ENCODE results near the gene HOXB7. TPM values are rescaled to one million over a fixed set of nuclear protein-coding genes. Genes with fewer than 3 reads are reported as not detected.

HOXB7 gene
- total and polyA plus RNA-seq, 10 of the 15 experiments (the other 5 are each of a cell fraction or from before 2014, with no cell fraction given), result 2.8 to 7.4 (median 4.2) TPM

DNA sequence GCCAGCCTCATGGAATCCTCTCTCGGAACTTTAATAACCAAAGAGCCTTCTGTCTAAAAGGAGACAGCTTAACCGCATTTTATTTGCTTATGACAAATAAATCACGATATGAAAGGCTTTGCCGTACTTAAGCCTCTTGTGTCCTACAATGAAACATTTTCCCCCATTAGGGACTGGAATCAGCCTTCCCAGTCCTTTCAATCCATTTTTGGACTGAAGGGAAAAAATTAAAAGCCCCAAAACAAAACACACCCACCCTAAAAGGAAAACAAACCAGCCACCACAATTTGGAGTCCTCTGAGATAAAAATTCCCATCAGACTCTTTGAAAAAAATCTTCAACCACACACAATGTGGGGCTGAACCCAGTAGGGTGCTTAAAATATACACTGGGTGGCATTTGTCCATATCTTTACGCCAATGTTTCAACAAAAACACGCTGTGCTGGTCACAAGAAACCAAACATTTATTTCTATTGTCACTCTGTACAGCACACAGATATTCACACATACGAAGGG is 35.7 kb downstream of the HOXB7 start:
- ChIA-PET RAD21 (ENCODE audit: unreplicated experiment) (interaction anchor here (1.0 kb wide), 2 partner anchors 28 to 62 kb away, joined by 3 read pairs; no protein-coding TSS in a partner anchor), CTCF (interaction anchor here (0.5 kb wide), 1 partner anchor 489 kb away, joined by 3 read pairs; no protein-coding TSS in a partner anchor), POLR2A (no interaction called here), SMC1A (ENCODE audit: uncharacterized antibody, unreplicated experiment) (interaction anchor here (1.0 to 1.3 kb wide), 6 partner anchors 9 to 141 kb away, joined by 3 to 7 read pairs (median 4); no protein-coding TSS in a partner anchor)
- DNase-seq (ENCODE audit: low read depth, low spot score) (no peak), ATAC-seq (no peak), FAIRE-seq (no peak)
- Histone ChIP-seq H3K27ac (ENCODE audit: control insufficient read depth, insufficient read depth) (no peak overlapping the region), H3K79me2 (ENCODE audit: control insufficient read depth, insufficient read depth, low read length) (peaks cover 7% of the 10 kb centered on the region), H3K9me3 (replicated peaks; ENCODE audit: control insufficient read depth, insufficient read depth, low read length) (no peaks in the 10 kb centered on the region), H2AFZ (ENCODE audit: control insufficient read depth, low read depth, low read length) (no peak overlapping the region), H3K4me2 (ENCODE audit: control insufficient read depth, insufficient read depth) (no peak overlapping the region), H3K4me3 (no peak overlapping the region), H3K9ac (ENCODE audit: control insufficient read depth, insufficient read depth, low read length) (no peak overlapping the region), H3K36me3 (ENCODE audit: control insufficient read depth in 2 of 2, insufficient read depth in 2 of 2, low read length in 1 of 2) (no peaks in the 10 kb centered on the region), H3K4me1 (ENCODE audit: control insufficient read depth, insufficient read depth, low read length) (peaks cover 13% of the 10 kb centered on the region), H3K27me3 (replicated peaks in 1 of 2; ENCODE audit: control insufficient read depth in 2 of 2, insufficient read depth in 2 of 2, low read length in 1 of 2) (no peaks in the 10 kb centered on the region), H4K20me1 (ENCODE audit: control insufficient read depth, insufficient read depth) (no peaks in the 10 kb centered on the region)
- in situ Hi-C loops (cut with MboI), result no loop called here
- TF ChIP-seq ZNF24 (IDR thresholded peaks at IDR 0.05) (no peak), RAD21 (IDR thresholded peaks at IDR 0.05; ENCODE audit: insufficient read depth, low read depth, low read length) (no peak), FOXK2 (IDR thresholded peaks at IDR 0.05) (no peak), LARP7 (IDR thresholded peaks at IDR 0.05) (no peak), ZNF622 (IDR thresholded peaks at IDR 0.05) (no peak), MYB (IDR thresholded peaks at IDR 0.05; ENCODE audit: borderline replicate concordance, low read depth, low read length) (no peak), RUNX3 (IDR thresholded peaks at IDR 0.05; ENCODE audit: low read length) (no peak), YBX1 (IDR thresholded peaks at IDR 0.05) (no peak), MTA2 (IDR thresholded peaks at IDR 0.05; ENCODE audit: low read depth) (no peak), SPI1 (IDR thresholded peaks at IDR 0.05; ENCODE audit: borderline replicate concordance, insufficient read depth, low read depth, low read length) (no peak), IRF4 (IDR thresholded peaks at IDR 0.05; ENCODE audit: low read depth, low read length) (no peak), HCFC1 (IDR thresholded peaks at IDR 0.05; ENCODE audit: low read length) (no peak), TARDBP (IDR thresholded peaks at IDR 0.05; ENCODE audit: borderline replicate concordance) (no peak), SREBF2 (IDR thresholded peaks at IDR 0.05; ENCODE audit: low read length) (no peak), PAX5 (IDR thresholded peaks at IDR 0.05; ENCODE audit: borderline replicate concordance, low read depth, low read length) (no peak), CBFB (IDR thresholded peaks at IDR 0.05; ENCODE audit: low read depth) (no peak)
- TF ChIP-seq, protein P1, sequence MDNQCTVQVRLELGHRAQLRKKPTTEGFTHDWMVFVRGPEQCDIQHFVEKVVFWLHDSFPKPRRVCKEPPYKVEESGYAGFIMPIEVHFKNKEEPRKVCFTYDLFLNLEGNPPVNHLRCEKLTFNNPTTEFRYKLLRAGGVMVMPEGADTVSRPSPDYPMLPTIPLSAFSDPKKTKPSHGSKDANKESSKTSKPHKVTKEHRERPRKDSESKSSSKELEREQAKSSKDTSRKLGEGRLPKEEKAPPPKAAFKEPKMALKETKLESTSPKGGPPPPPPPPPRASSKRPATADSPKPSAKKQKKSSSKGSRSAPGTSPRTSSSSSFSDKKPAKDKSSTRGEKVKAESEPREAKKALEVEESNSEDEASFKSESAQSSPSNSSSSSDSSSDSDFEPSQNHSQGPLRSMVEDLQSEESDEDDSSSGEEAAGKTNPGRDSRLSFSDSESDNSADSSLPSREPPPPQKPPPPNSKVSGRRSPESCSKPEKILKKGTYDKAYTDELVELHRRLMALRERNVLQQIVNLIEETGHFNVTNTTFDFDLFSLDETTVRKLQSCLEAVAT (IDR thresholded peaks at IDR 0.05), result no peak
- TF ChIP-seq, protein P2, sequence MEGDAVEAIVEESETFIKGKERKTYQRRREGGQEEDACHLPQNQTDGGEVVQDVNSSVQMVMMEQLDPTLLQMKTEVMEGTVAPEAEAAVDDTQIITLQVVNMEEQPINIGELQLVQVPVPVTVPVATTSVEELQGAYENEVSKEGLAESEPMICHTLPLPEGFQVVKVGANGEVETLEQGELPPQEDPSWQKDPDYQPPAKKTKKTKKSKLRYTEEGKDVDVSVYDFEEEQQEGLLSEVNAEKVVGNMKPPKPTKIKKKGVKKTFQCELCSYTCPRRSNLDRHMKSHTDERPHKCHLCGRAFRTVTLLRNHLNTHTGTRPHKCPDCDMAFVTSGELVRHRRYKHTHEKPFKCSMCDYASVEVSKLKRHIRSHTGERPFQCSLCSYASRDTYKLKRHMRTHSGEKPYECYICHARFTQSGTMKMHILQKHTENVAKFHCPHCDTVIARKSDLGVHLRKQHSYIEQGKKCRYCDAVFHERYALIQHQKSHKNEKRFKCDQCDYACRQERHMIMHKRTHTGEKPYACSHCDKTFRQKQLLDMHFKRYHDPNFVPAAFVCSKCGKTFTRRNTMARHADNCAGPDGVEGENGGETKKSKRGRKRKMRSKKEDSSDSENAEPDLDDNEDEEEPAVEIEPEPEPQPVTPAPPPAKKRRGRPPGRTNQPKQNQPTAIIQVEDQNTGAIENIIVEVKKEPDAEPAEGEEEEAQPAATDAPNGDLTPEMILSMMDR (IDR thresholded peaks at IDR 0.05 in 2 of 3, conservative IDR thresholded peaks at IDR 0.05 in 1 of 3; ENCODE audit: control insufficient read depth in 2 of 3, extremely low read depth in 1 of 3, insufficient read depth in 1 of 3, low read depth in 3 of 3, low read length in 3 of 3), result no peak
- TF ChIP-seq, protein P3, sequence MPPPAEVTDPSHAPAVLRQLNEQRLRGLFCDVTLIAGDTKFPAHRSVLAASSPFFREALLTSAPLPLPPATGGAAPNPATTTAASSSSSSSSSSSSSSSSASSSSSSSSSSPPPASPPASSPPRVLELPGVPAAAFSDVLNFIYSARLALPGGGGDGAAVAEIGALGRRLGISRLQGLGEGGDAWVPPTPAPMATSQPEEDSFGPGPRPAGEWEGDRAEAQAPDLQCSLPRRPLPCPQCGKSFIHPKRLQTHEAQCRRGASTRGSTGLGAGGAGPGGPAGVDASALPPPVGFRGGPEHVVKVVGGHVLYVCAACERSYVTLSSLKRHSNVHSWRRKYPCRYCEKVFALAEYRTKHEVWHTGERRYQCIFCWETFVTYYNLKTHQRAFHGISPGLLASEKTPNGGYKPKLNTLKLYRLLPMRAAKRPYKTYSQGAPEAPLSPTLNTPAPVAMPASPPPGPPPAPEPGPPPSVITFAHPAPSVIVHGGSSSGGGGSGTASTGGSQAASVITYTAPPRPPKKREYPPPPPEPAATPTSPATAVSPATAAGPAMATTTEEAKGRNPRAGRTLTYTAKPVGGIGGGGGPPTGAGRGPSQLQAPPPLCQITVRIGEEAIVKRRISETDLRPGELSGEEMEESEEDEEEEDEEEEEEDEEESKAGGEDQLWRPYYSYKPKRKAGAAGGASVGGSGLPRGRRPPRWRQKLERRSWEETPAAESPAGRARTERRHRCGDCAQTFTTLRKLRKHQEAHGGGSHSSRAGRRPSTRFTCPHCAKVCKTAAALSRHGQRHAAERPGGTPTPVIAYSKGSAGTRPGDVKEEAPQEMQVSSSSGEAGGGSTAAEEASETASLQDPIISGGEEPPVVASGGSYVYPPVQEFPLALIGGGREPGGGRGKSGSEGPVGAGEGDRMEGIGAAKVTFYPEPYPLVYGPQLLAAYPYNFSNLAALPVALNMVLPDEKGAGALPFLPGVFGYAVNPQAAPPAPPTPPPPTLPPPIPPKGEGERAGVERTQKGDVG (CRISPR knock-in tag; IDR thresholded peaks at IDR 0.05), result no peak
- TF ChIP-seq, protein P4, sequence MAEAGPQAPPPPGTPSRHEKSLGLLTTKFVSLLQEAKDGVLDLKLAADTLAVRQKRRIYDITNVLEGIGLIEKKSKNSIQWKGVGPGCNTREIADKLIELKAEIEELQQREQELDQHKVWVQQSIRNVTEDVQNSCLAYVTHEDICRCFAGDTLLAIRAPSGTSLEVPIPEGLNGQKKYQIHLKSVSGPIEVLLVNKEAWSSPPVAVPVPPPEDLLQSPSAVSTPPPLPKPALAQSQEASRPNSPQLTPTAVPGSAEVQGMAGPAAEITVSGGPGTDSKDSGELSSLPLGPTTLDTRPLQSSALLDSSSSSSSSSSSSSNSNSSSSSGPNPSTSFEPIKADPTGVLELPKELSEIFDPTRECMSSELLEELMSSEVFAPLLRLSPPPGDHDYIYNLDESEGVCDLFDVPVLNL (IDR thresholded peaks at IDR 0.05; ENCODE audit: low read depth, low read length), result no peak
- 49% methylated on average over 7 of the region's 7 CpGs for WGBS (ENCODE audit: insufficient coverage, insufficient replicate concordance, low lambda C conversion rate, missing lambda C conversion rate)
- intact Hi-C loops (cut with micrococcal nuclease; ENCODE audit: unreplicated experiment), result no loop called here
- BruUV-seq (replicated peaks), result no TSS peak

All from GM12878 (cell line).